ENCODE data around the gene LMO7. TPM values are rescaled to one million over a fixed set of nuclear protein-coding genes. Genes with fewer than 3 reads are reported as not detected.

Gene LMO7
- total and polyA plus RNA-seq, 2 of the 8 experiments (the other 6 are each of a cell fraction or from before 2014, with no cell fraction given), result 8.1 to 28.3 TPM

DNA sequence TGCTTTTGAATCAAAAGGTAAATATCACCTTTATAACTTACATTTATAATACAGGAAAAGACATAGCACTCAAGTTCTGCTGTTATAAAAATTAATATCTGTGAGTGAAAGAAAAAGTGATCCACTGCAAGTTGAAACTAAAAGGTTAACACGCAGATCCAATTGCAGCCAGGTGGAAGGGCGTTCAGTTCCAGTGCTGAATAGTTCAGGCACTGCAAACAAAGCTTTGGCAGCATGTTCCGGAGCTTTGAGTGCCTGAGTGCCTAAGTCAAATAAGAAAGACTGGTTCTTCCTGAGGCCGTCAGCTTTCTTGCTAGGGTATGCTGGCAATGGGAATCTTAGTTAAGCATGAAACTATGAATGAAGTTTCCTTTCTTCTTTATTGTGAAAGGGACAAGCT, 200.3 kb downstream of the LMO7 start:
- no peak for FAIRE-seq
- H2AK5ac ChIP-seq (ENCODE audit: low read depth, low read length), result no peak overlapping the region
- TF ChIP-seq GTF2F1 (IDR thresholded peaks at IDR 0.05; ENCODE audit: borderline replicate concordance, low read depth, low read length), result no peak
- TF ChIP-seq CBX8 (IDR thresholded peaks at IDR 0.05; ENCODE audit: borderline replicate concordance, low read depth, low read length), result no peak

More for the DNA sequence above, 200.3 kb downstream of the LMO7 start:
- Histone ChIP-seq H2BK120ac (replicated peaks; ENCODE audit: low read depth, low read length) (no peak overlapping the region), H3K14ac (ENCODE audit: insufficient read length) (no peak overlapping the region), H4K8ac (ENCODE audit: extremely low read depth, insufficient read depth, low read length) (no peak overlapping the region), H3K27me3 (replicated peaks in 1 of 4; ENCODE audit: control insufficient read depth in 3 of 4, extremely low read depth in 1 of 4, insufficient read depth in 3 of 4, low read length in 3 of 4) (no peaks in the 10 kb centered on the region), H3K4me2 (ENCODE audit: insufficient read depth in 1 of 2, low read depth in 2 of 2, low read length in 2 of 2) (no peak overlapping the region), H3K4me1 (replicated peaks in 1 of 4; ENCODE audit: control insufficient read depth in 3 of 4, insufficient read depth in 4 of 4, low read length in 3 of 4) (peaks cover 0 to 1% (median 0%) of the 10 kb centered on the region in 4 experiments; a peak in 1 of 7 replicates), H3K4me3 (ENCODE audit: extremely low read depth in 1 of 4, insufficient read depth in 2 of 4, low read depth in 3 of 4, low read length in 4 of 4) (no peak overlapping the region), H2BK15ac (ENCODE audit: low read length) (no peak overlapping the region), H2BK20ac (ENCODE audit: low read length) (no peak overlapping the region), H3K79me2 (ENCODE audit: control insufficient read depth in 1 of 2, insufficient read depth in 2 of 2, low read length in 2 of 2) (no peaks in the 10 kb centered on the region), H2AFZ (ENCODE audit: low read length) (no peak overlapping the region), H4K91ac (replicated peaks; ENCODE audit: insufficient read length, low read length) (no peak overlapping the region), H3K79me1 (ENCODE audit: low read depth, low read length) (no peaks in the 10 kb centered on the region), H3K9me3 (ENCODE audit: insufficient read depth in 2 of 2, low read depth in 1 of 2, low read length in 1 of 2) (peaks cover 0 to 2% of the 10 kb centered on the region in 2 experiments; a peak in 1 of 4 replicates), H4K5ac (ENCODE audit: insufficient read length, low read depth, low read length) (no peak overlapping the region), H3K9ac (replicated peaks in 1 of 4; ENCODE audit: extremely low read depth in 1 of 4, low read depth in 3 of 4, low read length in 3 of 4) (no peak overlapping the region), H3K56ac (replicated peaks; ENCODE audit: insufficient read length, low read depth, low read length) (no peak overlapping the region), H3K27ac (ENCODE audit: low read depth, low read length) (no peak overlapping the region), H3K36me3 (ENCODE audit: control insufficient read depth in 2 of 4, insufficient read depth in 4 of 4, low read length in 3 of 4) (peaks cover 0 to 4% (median 0%) of the 10 kb centered on the region in 4 experiments; a peak in 1 of 8 replicates), H3K18ac (ENCODE audit: extremely low read depth, low read length) (no peak overlapping the region), H2BK12ac (ENCODE audit: low read depth, low read length) (no peak overlapping the region), H3K4ac (replicated peaks; ENCODE audit: insufficient read length, low read depth, low read length) (no peak overlapping the region), H3K23me2 (ENCODE audit: low read depth, low read length) (no peaks in the 10 kb centered on the region), H3K23ac (ENCODE audit: insufficient read length) (no peak overlapping the region), H4K20me1 (replicated peaks in 1 of 2; ENCODE audit: control insufficient read depth in 1 of 2, insufficient read depth in 2 of 2, low read length in 2 of 2) (no peaks in the 10 kb centered on the region), H2BK5ac (ENCODE audit: low read depth, low read length) (no peak overlapping the region)
- WGBS, 2 experiments (ENCODE audit: extremely low coverage in 1 of 2, insufficient coverage in 1 of 2, insufficient read length in 1 of 2, insufficient replicate concordance in 2 of 2, low coverage in 1 of 2, low lambda C conversion rate in 2 of 2, missing lambda C conversion rate in 1 of 2), result 85% methylated on average over 4 of the region's 4 CpGs; no CpG with 5 or more reads in 1 of the 2 experiments
- ChIA-PET CTCF (ENCODE audit: partially characterized antibody) (interaction anchor here (1.4 to 1.9 kb wide), 2 partner anchors 9 to 141 kb away, joined by 3 to 7 read pairs; no protein-coding TSS in a partner anchor), POLR2A (ENCODE audit: partially characterized antibody) (no interaction called here)
- DNase-seq (ENCODE audit: low read depth in 1 of 2, low spot score in 2 of 2), result no peak
